K562 (cell line): ENCODE data around the gene MTLN. TPM values are rescaled to one million over a fixed set of nuclear protein-coding genes. Genes with fewer than 3 reads are reported as not detected.

Experiments
- EP300 ChIP-seq: IDR thresholded peaks from 2 replicates; pipeline ENCODE4 v1.6.1; 2012; ENCODE audit warnings: low read length, improper control_type of control experiment
- MAFG ChIP-seq: fragments of 450-650 bp; conservative IDR thresholded peaks from 2 replicates; pipeline ENCODE4 v1.6.1; 2016; ENCODE audit warnings: missing genetic modification characterization, missing compliant biosample characterization
- SNRNP70 ChIP-seq: fragments of 200-400 bp; formaldehyde crosslinking; optimal IDR thresholded peaks from 2 replicates; pipeline ENCODE3; 2017; ENCODE audit warnings: low read depth, low read length
- ZNF668 ChIP-seq: fragments of 250-450 bp; sonication (Bioruptor Pico); IDR thresholded peaks from 2 replicates; pipeline ENCODE4 v1.8.0; 2022; ENCODE audit warnings: mild to moderate bottlenecking, inconsistent platforms
- polyA plus RNA-seq, 8 experiments: library from polyadenylated mRNA; depleted of rRNA in 4 of 8; stranded (reverse) in 5 of 8; unstranded in 3 of 8; fragments of >200 nt; fragmentation: Nextera tagmentation in 2 of 8; fragmentation: Illumina TruSeq in 1 of 8; extraction: Ambion mirVana in 2 of 8; extraction: Trizol in 1 of 8; gene quantifications; 2 replicates each; pipeline versions ENCODE4 v1.2.1 to v1.2.3, GENCODE V29; 2011 to 2014; ENCODE audit warnings: inconsistent platforms in 1 of 8, missing spikeins in 1 of 8
- total RNA-seq, 7 experiments: library from RNA; depleted of rRNA in 6 of 7; stranded (reverse); fragments of >200 nt in 6 of 7; fragmentation: Illumina TruSeq in 2 of 7; extraction: Trizol in 2 of 7; gene quantifications; 2 replicates each; pipeline versions ENCODE4 v1.2.1 to v1.2.3, GENCODE V29; 2011 to 2021; ENCODE audit warnings: low replicate concordance in 1 of 7
- TF ChIP-seq, protein P1 (sequence below): fragments of 200-600 bp; sonication (generic); IDR thresholded peaks from one replicate; pipeline ENCODE4 v1.6.1; 2012; ENCODE audit warnings: mild to moderate bottlenecking, low read depth, low read length, inconsistent platforms
- TF ChIP-seq, protein P2 (sequence below), 2 experiments: fragments of 450-650 bp; IDR thresholded peaks; 2 replicates each; pipeline ENCODE4 v1.6.1; 2016; ENCODE audit warnings: mild to moderate bottlenecking in 2 of 2, borderline replicate concordance in 1 of 2, low read depth in 1 of 2, moderate library complexity in 1 of 2

MTLN gene
- total and polyA plus RNA-seq, 9 of the 15 experiments (the other 6 are each of a cell fraction or from before 2014, with no cell fraction given): 7.3 to 129 (median 39.4) TPM

GRCh38 chr2:110205660-110206455, 6.5 kb downstream of the MTLN start (continued):
- TF ChIP-seq, protein P1, sequence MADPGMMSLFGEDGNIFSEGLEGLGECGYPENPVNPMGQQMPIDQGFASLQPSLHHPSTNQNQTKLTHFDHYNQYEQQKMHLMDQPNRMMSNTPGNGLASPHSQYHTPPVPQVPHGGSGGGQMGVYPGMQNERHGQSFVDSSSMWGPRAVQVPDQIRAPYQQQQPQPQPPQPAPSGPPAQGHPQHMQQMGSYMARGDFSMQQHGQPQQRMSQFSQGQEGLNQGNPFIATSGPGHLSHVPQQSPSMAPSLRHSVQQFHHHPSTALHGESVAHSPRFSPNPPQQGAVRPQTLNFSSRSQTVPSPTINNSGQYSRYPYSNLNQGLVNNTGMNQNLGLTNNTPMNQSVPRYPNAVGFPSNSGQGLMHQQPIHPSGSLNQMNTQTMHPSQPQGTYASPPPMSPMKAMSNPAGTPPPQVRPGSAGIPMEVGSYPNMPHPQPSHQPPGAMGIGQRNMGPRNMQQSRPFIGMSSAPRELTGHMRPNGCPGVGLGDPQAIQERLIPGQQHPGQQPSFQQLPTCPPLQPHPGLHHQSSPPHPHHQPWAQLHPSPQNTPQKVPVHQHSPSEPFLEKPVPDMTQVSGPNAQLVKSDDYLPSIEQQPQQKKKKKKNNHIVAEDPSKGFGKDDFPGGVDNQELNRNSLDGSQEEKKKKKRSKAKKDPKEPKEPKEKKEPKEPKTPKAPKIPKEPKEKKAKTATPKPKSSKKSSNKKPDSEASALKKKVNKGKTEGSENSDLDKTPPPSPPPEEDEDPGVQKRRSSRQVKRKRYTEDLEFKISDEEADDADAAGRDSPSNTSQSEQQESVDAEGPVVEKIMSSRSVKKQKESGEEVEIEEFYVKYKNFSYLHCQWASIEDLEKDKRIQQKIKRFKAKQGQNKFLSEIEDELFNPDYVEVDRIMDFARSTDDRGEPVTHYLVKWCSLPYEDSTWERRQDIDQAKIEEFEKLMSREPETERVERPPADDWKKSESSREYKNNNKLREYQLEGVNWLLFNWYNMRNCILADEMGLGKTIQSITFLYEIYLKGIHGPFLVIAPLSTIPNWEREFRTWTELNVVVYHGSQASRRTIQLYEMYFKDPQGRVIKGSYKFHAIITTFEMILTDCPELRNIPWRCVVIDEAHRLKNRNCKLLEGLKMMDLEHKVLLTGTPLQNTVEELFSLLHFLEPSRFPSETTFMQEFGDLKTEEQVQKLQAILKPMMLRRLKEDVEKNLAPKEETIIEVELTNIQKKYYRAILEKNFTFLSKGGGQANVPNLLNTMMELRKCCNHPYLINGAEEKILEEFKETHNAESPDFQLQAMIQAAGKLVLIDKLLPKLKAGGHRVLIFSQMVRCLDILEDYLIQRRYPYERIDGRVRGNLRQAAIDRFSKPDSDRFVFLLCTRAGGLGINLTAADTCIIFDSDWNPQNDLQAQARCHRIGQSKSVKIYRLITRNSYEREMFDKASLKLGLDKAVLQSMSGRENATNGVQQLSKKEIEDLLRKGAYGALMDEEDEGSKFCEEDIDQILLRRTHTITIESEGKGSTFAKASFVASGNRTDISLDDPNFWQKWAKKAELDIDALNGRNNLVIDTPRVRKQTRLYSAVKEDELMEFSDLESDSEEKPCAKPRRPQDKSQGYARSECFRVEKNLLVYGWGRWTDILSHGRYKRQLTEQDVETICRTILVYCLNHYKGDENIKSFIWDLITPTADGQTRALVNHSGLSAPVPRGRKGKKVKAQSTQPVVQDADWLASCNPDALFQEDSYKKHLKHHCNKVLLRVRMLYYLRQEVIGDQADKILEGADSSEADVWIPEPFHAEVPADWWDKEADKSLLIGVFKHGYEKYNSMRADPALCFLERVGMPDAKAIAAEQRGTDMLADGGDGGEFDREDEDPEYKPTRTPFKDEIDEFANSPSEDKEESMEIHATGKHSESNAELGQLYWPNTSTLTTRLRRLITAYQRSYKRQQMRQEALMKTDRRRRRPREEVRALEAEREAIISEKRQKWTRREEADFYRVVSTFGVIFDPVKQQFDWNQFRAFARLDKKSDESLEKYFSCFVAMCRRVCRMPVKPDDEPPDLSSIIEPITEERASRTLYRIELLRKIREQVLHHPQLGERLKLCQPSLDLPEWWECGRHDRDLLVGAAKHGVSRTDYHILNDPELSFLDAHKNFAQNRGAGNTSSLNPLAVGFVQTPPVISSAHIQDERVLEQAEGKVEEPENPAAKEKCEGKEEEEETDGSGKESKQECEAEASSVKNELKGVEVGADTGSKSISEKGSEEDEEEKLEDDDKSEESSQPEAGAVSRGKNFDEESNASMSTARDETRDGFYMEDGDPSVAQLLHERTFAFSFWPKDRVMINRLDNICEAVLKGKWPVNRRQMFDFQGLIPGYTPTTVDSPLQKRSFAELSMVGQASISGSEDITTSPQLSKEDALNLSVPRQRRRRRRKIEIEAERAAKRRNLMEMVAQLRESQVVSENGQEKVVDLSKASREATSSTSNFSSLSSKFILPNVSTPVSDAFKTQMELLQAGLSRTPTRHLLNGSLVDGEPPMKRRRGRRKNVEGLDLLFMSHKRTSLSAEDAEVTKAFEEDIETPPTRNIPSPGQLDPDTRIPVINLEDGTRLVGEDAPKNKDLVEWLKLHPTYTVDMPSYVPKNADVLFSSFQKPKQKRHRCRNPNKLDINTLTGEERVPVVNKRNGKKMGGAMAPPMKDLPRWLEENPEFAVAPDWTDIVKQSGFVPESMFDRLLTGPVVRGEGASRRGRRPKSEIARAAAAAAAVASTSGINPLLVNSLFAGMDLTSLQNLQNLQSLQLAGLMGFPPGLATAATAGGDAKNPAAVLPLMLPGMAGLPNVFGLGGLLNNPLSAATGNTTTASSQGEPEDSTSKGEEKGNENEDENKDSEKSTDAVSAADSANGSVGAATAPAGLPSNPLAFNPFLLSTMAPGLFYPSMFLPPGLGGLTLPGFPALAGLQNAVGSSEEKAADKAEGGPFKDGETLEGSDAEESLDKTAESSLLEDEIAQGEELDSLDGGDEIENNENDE: no peak
- TF ChIP-seq ZNF668 (CRISPR knock-in tag) (no peak), MAFG (tag) (peak; percentile 52), EP300 (no peak), SNRNP70 (no peak)
- TF ChIP-seq, protein P2, sequence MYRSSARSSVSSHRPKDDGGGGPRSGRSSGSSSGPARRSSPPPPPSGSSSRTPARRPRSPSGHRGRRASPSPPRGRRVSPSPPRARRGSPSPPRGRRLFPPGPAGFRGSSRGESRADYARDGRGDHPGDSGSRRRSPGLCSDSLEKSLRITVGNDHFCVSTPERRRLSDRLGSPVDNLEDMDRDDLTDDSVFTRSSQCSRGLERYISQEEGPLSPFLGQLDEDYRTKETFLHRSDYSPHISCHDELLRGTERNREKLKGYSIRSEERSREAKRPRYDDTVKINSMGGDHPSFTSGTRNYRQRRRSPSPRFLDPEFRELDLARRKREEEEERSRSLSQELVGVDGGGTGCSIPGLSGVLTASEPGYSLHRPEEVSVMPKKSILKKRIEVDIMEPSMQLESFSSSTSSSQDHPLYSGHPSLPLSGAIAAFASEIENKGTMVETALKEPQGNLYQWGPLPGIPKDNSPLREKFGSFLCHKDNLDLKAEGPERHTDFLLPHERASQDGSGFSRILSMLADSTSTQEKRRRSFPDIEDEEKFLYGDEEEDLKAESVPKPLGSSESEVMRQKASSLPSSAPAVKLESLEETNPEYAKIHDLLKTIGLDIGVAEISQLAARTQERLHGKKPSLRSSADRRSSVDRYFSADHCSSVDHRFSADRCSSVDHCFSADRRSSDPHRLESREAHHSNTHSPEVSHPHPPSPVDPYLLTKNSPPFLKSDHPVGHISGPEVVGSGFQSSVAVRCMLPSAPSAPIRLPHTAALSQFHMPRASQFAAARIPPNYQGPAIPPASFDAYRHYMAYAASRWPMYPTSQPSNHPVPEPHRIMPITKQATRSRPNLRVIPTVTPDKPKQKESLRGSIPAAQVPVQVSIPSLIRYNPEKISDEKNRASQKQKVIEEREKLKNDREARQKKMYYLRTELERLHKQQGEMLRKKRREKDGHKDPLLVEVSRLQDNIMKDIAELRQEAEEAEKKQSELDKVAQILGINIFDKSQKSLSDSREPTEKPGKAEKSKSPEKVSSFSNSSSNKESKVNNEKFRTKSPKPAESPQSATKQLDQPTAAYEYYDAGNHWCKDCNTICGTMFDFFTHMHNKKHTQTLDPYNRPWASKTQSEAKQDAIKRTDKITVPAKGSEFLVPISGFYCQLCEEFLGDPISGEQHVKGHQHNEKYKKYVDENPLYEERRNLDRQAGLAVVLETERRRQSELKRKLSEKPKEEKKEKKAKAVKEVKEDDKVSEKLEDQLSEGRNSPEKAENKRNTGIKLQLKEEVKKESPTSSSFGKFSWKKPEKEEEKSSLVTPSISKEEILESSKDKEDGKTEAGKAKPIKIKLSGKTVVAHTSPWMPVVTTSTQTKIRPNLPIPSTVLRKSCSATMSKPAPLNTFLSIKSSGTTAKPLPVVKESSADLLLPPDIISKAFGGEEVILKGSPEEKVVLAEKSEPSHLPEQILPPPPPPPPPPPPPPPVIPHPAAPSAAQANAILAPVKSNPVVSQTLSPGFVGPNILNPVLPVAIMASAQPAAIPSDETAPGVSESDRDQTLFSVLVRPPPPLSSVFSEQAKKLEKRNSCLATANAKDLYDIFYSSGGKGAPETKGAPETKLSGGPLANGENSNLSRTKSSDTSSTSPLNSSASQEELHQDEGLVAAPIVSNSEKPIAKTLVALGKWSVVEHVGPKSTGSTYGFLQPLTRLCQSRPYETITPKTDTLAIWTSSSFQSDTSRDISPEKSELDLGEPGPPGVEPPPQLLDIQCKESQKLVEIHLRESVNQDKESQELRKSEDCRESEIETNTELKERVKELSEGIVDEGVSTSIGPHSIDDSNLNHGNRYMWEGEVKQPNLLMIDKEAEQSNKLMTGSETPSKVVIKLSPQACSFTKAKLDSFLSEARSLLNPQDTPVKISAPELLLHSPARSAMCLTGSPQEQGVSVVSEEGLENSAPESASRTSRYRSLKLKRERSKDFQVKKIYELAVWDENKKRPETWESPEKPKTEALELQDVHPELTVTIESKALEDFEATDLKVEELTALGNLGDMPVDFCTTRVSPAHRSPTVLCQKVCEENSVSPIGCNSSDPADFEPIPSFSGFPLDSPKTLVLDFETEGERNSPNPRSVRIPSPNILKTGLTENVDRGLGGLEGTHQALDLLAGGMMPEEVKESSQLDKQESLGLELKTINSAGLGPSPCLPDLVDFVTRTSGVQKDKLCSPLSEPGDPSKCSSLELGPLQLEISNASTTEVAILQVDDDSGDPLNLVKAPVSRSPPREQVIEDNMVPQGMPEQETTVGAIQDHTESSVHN (IDR thresholded peaks at IDR 0.05; ENCODE audit: borderline replicate concordance in 1 of 2, low read depth in 1 of 2): no peak
